ENCODE results near the gene SPARC.

GRCh38 chr5:151643388-151643787 lies 43.3 kb downstream of the SPARC start:
- TF ChIP-seq CTCF (IDR thresholded peaks at IDR 0.05): no peak
- no peak for TF ChIP-seq POLR2A (IDR thresholded peaks at IDR 0.05)
